Lower lobe of right lung (tissue), 2 donors: Measurements from ENCODE around the gene ANAPC10. TPM values are rescaled to one million over a fixed set of nuclear protein-coding genes. Genes with fewer than 3 reads are reported as not detected.

Experiments used
- ATAC-seq, 2 donors: fragments of 200-7000 bp; cut with Tn5 transposase; one replicate each; pipeline ENCODE4 v1.9.1; 2020 to 2022; ENCODE audit warnings: mild to moderate bottlenecking in 2 of 2, moderate library complexity in 2 of 2
- DNase-seq: peaks from one replicate; pipeline ENCODE4 v3.0.0-alpha.2; 2020
- H3K27ac ChIP-seq: fragments of 200-600 bp; one replicate; pipeline ENCODE4 v1.8.0; 2022
- H3K27me3 ChIP-seq: fragments of 200-600 bp; one replicate; pipeline ENCODE4 v1.8.0; 2022; ENCODE audit warnings: low read depth
- H3K36me3 ChIP-seq: fragments of 200-600 bp; one replicate; pipeline ENCODE4 v1.8.0; 2022; ENCODE audit warnings: mild to moderate bottlenecking
- H3K4me1 ChIP-seq: fragments of 200-600 bp; one replicate; pipeline ENCODE4 v1.8.0; 2022
- H3K4me3 ChIP-seq: fragments of 200-600 bp; one replicate; pipeline ENCODE4 v1.8.0; 2022; ENCODE audit warnings: mild to moderate bottlenecking
- H3K9me3 ChIP-seq: fragments of 200-600 bp; one replicate; pipeline ENCODE4 v1.8.0; 2022
- intact Hi-C: fragments of 100-400 bp; cut with DNase I; formaldehyde crosslinking; loops from one replicate; pipeline ENCODE4 v1.11.0; 2022
- total RNA-seq: library from RNA; stranded (reverse); fragmentation: NEBNext Ultra II Directional; extraction: Animal tissue kit (Norgen Biotek cat#: 25700); gene quantifications from one replicate; pipeline ENCODE4 v1.2.1, GENCODE V29; 2021
- TF ChIP-seq, protein P1 (sequence below): fragments of 200-600 bp; IDR thresholded peaks from one replicate; pipeline ENCODE4 v1.8.0; 2022; ENCODE audit warnings: antibody characterized with exemption, mild to moderate bottlenecking
- donor health status: DM: no; HTN: yes; CAD: no; lungs with severe emphysema.

Gene ANAPC10
- total RNA-seq, 1 donor from 2014 or later = 20.5 TPM

GRCh38 chr4:144962300-144962699 lies 135.7 kb downstream of the ANAPC10 start:
- H3K36me3 ChIP-seq = no peaks in the 10 kb centered on the region
- TF ChIP-seq, protein P1, sequence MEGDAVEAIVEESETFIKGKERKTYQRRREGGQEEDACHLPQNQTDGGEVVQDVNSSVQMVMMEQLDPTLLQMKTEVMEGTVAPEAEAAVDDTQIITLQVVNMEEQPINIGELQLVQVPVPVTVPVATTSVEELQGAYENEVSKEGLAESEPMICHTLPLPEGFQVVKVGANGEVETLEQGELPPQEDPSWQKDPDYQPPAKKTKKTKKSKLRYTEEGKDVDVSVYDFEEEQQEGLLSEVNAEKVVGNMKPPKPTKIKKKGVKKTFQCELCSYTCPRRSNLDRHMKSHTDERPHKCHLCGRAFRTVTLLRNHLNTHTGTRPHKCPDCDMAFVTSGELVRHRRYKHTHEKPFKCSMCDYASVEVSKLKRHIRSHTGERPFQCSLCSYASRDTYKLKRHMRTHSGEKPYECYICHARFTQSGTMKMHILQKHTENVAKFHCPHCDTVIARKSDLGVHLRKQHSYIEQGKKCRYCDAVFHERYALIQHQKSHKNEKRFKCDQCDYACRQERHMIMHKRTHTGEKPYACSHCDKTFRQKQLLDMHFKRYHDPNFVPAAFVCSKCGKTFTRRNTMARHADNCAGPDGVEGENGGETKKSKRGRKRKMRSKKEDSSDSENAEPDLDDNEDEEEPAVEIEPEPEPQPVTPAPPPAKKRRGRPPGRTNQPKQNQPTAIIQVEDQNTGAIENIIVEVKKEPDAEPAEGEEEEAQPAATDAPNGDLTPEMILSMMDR = no peak
- H3K4me1 ChIP-seq = no peaks in the 10 kb centered on the region
- DNase-seq = no peak
- H3K27ac ChIP-seq = no peak overlapping the region
- no peak for ATAC-seq
- no peaks in the 10 kb centered on the region for H3K9me3 ChIP-seq
- no peaks in the 10 kb centered on the region for H3K27me3 ChIP-seq
- intact Hi-C loops = no loop called here
- H3K4me3 ChIP-seq = no peak overlapping the region

- peaks cover 30% of the 10 kb centered on the region for H3K9me3 ChIP-seq
- H3K27ac ChIP-seq = no peak overlapping the region
- no peak overlapping the region for H3K4me3 ChIP-seq
- no peaks in the 10 kb centered on the region for H3K4me1 ChIP-seq
- intact Hi-C loops = no loop called here
- ATAC-seq (no peak), DNase-seq (no peak)
- no peaks in the 10 kb centered on the region for H3K36me3 ChIP-seq
- H3K27me3 ChIP-seq = no peaks in the 10 kb centered on the region
- TF ChIP-seq, protein P1 = no peak
Measured at GRCh38 chr4:144955104-144955503, 142.9 kb downstream of the ANAPC10 start.

DNA sequence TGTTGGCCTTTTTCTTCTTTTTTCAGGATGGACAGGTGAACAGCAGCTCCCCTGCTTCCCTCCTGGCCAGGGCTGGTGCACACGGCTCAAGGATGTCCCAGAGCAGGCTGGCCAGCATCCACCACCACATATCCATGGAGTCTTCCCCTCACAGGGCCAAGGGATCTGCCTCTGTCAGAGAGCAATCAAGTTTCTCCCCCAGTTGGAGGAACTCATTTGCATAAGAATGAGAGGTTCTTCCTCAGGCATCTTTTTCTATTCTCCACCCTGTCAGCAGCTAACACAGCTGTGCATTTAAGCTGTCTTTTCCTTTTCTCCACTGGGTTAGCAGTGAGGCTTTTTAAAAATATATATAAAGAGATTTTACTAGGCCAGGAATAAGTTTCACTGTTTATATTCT lies 143.8 kb downstream of the ANAPC10 start:
- Histone ChIP-seq H3K36me3 (no peaks in the 10 kb centered on the region), H3K4me3 (no peak overlapping the region), H3K27me3 (no peaks in the 10 kb centered on the region), H3K27ac (no peak overlapping the region), H3K9me3 (peaks cover 30% of the 10 kb centered on the region), H3K4me1 (no peaks in the 10 kb centered on the region)
- DNase-seq (no peak), ATAC-seq (no peak)
- intact Hi-C loops = no loop called here
- TF ChIP-seq, protein P1 = no peak

DNA sequence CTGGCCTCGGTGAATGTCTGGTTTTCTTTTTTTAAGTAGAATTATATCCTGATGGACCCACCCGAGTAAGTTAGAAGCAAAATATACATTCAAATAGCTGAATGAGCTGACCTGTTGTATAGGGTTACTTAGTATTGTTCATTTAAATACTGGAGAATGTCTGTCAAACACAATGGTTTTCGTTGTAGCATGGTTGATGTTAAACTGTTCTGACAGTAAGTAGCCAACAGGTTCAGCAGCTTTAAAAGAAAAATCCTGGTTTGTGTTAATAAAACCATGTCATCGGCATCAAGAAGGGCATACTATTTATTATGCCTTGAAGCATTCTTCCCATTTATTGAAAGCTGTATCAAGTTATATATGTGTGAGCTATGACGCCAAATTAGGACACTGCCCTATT lies 149.6 kb downstream of the ANAPC10 start:
- H3K4me3 ChIP-seq = no peak overlapping the region
- H3K9me3 ChIP-seq = peaks cover 14% of the 10 kb centered on the region
- H3K36me3 ChIP-seq = no peaks in the 10 kb centered on the region
- no peak for ATAC-seq
- TF ChIP-seq, protein P1 = no peak
- H3K27me3 ChIP-seq = no peaks in the 10 kb centered on the region
- no peaks in the 10 kb centered on the region for H3K4me1 ChIP-seq
- intact Hi-C loops = no loop called here
- no peak overlapping the region for H3K27ac ChIP-seq
- DNase-seq = no peak

GRCh38 chr4:144948009-144948408 lies 150.0 kb downstream of the ANAPC10 start:
- ATAC-seq = no peak
- Histone ChIP-seq H3K9me3 (peaks cover 10% of the 10 kb centered on the region), H3K4me3 (no peak overlapping the region), H3K27ac (no peak overlapping the region), H3K4me1 (no peaks in the 10 kb centered on the region), H3K36me3 (no peaks in the 10 kb centered on the region), H3K27me3 (no peaks in the 10 kb centered on the region)
- intact Hi-C loops = no loop called here
- DNase-seq = no peak
- TF ChIP-seq, protein P1 = no peak

Other genes with a start within 250 kb of the ANAPC10 start
- gene ABCE1, start 115 bp upstream of the ANAPC10 start, total RNA-seq = 35.5 TPM
- gene OTUD4, start 82.4 kb upstream of the ANAPC10 start, total RNA-seq = 53.4 TPM